ENCODE results near the gene RER1. TPM values are rescaled to one million over a fixed set of nuclear protein-coding genes. Genes with fewer than 3 reads are reported as not detected.

The RER1 gene
- polyA plus RNA-seq, 12 donors, result 69.7 to 174 (median 84.7) TPM; not detected in 1

DNA sequence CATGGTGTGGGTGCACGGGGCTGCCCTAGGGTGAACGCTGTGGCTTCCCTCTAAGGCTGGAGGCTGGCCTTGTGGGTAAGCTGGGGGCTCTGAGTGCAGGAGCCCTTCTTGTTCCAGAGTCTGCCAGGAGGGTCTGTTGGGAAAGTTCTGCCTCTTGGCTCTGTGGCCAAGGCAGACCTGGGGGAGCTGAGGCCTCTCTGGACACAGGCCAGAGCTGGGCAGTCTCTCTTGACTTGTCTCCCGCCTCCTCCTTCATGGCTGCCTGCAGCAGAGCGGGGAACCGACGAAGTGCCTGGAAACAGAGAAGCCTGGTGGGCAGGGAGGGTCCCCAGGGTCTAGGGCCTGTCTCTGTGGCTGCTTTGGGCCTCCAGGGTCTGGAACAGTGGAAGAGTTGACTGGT, 51.0 kb downstream of the RER1 start:
- DNase-seq, result no peak

DNA sequence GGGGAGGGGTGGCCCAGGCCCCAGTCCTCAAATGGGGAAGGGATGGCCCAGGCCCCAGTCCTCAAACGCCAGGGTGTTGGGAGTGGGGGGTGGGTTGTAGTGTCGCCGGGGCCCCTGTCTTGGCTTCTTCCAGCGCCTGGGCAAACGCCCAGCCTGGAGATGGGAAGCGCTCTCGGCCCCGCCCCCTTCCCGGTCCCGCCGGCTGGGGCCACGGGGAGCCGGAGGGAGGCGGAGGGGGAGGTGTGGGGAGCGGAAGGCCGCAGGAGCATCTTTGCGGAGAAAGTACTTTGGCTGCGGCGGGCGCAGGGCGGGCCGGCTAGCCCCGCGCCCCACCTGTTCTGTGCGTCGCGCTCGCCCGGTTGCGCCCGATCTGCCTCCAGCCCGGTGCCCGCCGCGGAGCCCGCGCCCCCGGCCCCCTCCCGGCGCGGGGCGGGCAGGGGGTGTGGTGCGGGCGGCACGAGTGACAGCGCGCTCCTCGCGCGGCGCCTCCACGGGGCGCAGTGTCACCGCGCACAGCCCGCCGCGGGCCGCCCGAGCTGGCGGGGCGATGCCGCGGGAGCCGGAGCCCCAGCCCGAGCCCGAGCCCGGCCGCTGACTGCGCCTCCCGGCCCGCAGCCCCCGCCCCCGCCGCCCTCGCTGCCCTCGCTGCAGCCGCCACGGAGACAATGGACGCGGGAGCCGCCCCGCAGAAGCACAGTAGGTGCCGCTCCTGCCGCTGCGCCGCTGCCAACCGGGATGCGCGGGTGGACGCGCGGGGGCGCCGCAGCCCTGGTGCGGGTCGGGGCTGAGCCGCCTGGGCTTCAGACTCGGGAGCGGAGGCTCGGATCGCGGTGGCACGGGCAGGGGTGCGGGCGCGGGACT, 51.9 kb downstream of the RER1 start:
- no peak for DNase-seq

- DNase-seq, result no peak
Observed at GRCh38 chr1:2444138-2444591, 52.5 kb downstream of the RER1 start.

GRCh38 chr1:2445162-2445822, 53.7 kb downstream of the RER1 start:
- no peak for DNase-seq

DNA sequence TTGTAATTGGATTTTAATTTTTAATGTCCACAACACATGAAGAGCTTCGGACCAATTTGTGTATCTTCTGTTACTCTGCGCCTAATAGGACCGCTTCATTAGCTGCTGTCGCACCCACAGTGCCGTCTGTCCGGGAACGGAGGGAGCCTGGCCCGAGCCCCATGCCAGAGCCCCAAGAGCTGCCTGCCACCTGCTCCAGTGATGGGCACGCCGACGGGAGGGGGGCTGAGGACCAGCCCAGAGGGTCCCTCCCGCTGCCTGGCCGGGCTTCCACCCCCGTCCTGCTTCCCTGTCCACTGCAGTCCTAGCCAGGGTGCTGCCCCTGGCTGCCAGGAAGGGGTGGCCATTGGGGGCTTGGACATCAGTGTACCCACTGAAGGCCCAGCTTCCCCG, 54.2 kb downstream of the RER1 start:
- DNase-seq, result no peak

DNA sequence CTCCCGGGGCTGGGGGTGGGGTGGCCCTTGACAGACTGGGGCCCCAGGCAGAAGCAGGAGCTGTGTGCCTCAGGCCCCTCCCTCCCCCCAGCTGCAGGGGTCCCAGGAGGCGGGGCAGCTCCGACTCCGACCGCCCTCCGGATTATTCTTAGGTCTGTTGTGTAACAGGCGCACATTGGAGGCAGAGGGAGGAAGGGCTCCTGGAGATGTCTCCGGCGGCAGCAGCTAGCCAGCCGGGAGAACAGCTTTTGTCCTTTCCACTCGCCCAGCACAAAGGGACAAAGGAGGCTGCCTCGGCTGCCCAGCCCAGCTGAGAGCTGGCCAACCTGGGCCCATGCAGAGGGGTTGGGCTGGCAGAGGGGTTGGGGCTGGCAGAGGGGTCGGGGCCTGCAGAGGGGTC, 54.8 kb downstream of the RER1 start:
- DNase-seq, result no peak

- DNase-seq, result no peak
Observed at GRCh38 chr1:2446861-2447260, 55.2 kb downstream of the RER1 start.

GRCh38 chr1:2447276-2448097, 55.8 kb downstream of the RER1 start:
- DNase-seq, result no peak

DNA sequence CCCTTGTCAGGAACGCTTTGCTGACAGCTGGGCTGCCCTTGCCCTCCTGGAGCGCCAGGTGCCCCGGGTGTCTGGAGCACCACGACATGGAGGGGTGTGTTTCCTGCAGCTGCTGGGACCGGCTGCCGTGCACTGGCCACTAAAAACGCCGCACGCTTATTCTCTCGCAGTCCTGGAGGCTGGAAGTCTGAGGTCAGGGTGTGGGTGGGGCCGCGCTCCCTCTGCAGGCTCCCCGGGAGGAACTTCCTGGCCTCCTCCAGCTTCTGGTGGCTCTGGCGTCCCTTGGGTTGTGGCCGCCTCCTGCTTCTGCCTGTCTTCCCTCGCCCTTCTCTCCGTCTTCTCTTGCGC, 56.4 kb downstream of the RER1 start:
- no peak for DNase-seq

- no peak for DNase-seq
Observed at GRCh38 chr1:2449636-2450454, 58.2 kb downstream of the RER1 start.

DNA sequence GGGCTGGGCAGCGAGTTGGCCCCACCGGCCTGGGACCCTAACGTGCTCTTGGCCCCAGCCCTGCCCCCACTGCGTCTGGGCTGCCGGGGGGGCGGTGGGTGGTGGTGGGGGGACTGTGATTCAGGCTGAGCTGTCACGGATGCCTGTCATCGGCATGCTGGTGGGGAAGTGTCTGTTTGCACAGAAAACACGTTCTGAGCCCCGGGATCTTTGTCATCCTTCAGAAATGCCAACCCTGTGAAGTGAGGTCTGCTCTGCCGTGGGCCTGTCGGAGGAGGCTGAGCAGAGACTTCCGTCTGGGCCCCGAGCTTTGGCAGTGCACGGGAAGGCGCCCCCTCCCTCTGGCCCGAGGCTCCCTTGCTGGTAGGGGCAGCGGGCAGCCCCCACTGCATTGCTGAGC, 60.1 kb downstream of the RER1 start:
- DNase-seq, result no peak

GRCh38 chr1:2452201-2452931, 60.7 kb downstream of the RER1 start:
- no peak for DNase-seq

- DNase-seq, result no peak
Observed at GRCh38 chr1:2452932-2453315, 61.3 kb downstream of the RER1 start.

DNA sequence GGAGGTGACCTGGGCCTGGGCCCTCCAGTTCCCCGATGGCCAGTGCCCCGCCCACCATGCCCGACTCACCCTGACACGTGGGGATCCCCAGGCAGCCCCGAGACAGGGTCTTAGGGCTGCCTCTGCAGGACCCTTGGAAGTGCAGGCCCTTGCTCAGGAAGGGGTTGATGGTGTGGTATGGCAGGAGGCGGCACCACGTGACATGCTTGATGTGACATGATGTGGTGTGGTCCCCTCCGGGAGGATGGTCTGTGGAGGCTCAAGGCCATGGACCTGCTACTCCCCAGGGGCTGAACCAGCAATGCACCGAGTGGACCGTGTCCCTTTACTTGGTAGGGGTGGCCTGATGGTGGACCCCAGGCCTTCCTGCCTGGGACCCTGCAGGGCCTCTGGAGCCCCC, 62.6 kb downstream of the RER1 start:
- no peak for DNase-seq

Other genes starting within 250 kb of the RER1 start
- gene FAAP20, start 197.1 kb upstream of the RER1 start, polyA plus RNA-seq (ENCODE audit: insufficient read length in 12 of 12), result 10 to 100 TPM in 11 of 12 donors, not detected in 1; 21.5 to 81.7 (median 26.8) TPM
- 10 to 100 TPM in 11 of 12 donors, not detected in 1; 44.3 to 88.0 (median 55.0) TPM for gene SKI, start 163.5 kb upstream of the RER1 start, polyA plus RNA-seq (ENCODE audit: insufficient read length in 12 of 12)
- gene MORN1, start 287 bp upstream of the RER1 start, polyA plus RNA-seq (ENCODE audit: insufficient read length in 12 of 12), result 1 to 10 TPM in 11 of 12 donors, not detected in 1; 4.4 to 9.4 (median 5.7) TPM
- 10 to 100 TPM in 11 of 12 donors, not detected in 1; 13.1 to 28.0 (median 16.6) TPM for gene PEX10, start 20.7 kb downstream of the RER1 start, polyA plus RNA-seq (ENCODE audit: insufficient read length in 12 of 12)
- 10 to 100 TPM in 1 of 12 donors, 1 to 10 TPM in 2, under 1 TPM in 7, not detected in 2; 0.33 to 16.6 (median 0.83) TPM for gene PLCH2, start 84.4 kb downstream of the RER1 start, polyA plus RNA-seq (ENCODE audit: insufficient read length in 12 of 12)
- 10 to 100 TPM in 11 of 12 donors, not detected in 1; 16.7 to 24.2 (median 19.6) TPM for gene PANK4, start 134.8 kb downstream of the RER1 start, polyA plus RNA-seq (ENCODE audit: insufficient read length in 12 of 12)
- 1 to 10 TPM in 1 of 12 donors, under 1 TPM in 8, not detected in 3; 0.11 to 1.0 (median 0.48) TPM for gene HES5, start 138.4 kb downstream of the RER1 start, polyA plus RNA-seq (ENCODE audit: insufficient read length in 12 of 12)
- gene TNFRSF14, start 164.5 kb downstream of the RER1 start, polyA plus RNA-seq (ENCODE audit: insufficient read length in 12 of 12), result 10 to 100 TPM in 7 of 12 donors, 1 to 10 TPM in 4, not detected in 1; 7.3 to 79.5 (median 11.0) TPM
- gene PRXL2B, start 194.9 kb downstream of the RER1 start, polyA plus RNA-seq (ENCODE audit: insufficient read length in 12 of 12), result 10 to 100 TPM in 11 of 12 donors, not detected in 1; 14.6 to 59.6 (median 18.7) TPM
- 1 to 10 TPM in 1 of 12 donors, under 1 TPM in 7, not detected in 4; 0.31 to 1.1 (median 0.46) TPM for gene MMEL1, start 241.2 kb downstream of the RER1 start, polyA plus RNA-seq (ENCODE audit: insufficient read length in 12 of 12)

Measured in muscle of arm (tissue), 12 donors.